ENCODE data around the gene ACTRT2.

ACTRT2 gene

DNA sequence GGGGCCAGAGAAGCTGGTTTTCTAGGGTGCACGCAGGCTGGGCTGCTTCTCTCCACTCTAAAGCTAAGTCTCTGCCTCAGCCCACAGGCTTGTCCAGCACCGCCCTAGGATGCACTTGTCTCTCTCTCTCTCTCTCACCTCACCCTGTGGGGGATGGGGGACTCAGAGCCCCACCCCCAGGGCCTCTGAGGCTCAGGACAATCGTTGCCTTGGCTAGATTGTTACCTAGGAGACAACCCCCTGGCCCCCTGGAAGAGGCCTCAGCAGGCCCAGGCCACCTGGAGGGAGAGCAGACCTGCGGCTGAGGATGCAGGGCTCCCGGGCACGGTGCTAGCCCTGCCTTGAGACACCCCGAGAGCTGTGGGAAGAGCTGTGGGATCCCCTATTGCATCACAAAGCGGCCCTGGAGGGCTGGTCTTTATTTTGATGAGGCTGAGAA, at the start of gene ACTRT2:
TSS of gene ACTRT2 (plus strand) at position 235 of the 439 bp plus-strand sequence. CDS start 220 bp downstream, outside the sequence.
- no peak for DNase-seq

DNA sequence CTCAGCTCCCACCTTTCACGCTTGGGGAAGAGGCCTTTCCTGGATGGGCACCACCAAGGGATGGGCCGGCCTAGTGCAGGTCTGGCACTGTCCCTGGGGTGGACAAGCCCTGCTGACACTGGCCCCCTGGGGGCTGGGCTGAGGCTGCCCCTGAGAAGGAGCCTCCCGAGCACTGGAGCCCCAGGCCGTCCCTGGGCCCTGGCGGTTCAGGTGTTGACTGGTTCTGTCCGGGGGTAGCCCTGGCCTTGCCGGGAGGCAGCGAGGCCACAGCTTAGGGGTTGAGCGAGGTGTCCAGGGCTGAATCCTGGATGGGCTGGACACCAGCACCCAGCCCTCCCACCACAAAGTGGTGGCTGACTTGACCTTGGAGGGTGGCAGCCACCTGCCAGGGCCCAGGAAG, 49.7 kb upstream of the ACTRT2 start:
- DNase-seq: no peak

DNA sequence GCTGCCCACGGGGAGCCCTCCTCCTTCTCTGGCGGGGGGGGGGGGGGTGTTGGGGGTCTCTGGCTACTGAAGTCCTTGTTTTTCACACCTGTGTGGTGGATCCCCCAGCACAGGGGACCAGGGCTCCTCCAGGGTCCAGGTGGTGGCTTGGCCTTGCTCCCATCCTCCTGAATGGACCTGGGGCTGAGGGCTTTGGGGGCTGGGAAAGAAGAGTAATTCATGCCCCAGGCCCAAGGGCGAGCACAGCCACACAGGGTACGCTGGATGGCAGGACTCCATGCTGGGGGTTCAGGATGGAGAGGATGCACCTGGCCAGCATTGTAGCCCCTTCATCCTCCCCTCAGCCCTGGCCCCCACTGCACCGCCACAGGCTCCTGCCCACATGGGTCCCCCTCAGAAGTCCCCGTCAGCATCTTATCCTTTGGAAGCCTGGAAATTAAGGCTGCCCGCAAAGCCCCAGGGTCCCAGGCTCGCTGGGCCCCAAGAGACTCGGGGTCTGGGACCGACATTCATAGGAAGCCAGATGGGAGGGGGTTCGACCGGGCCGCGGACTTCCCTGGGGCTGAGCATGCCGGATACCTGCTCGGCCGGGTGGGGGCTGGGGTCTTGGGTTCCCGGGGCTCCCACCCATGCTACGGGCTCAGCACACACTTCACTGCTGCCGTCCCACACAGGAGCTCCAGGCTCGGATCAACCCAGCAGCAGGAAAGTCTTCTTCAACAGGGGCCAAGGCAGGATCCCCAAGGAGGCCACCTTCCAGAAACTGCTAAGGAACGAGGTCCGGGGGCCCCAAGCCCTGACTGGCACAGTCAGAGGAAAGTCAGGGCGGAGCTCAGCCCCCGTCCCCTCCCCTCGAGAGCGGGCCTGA, 49.0 kb upstream of the ACTRT2 start:
- no peak for DNase-seq

DNA sequence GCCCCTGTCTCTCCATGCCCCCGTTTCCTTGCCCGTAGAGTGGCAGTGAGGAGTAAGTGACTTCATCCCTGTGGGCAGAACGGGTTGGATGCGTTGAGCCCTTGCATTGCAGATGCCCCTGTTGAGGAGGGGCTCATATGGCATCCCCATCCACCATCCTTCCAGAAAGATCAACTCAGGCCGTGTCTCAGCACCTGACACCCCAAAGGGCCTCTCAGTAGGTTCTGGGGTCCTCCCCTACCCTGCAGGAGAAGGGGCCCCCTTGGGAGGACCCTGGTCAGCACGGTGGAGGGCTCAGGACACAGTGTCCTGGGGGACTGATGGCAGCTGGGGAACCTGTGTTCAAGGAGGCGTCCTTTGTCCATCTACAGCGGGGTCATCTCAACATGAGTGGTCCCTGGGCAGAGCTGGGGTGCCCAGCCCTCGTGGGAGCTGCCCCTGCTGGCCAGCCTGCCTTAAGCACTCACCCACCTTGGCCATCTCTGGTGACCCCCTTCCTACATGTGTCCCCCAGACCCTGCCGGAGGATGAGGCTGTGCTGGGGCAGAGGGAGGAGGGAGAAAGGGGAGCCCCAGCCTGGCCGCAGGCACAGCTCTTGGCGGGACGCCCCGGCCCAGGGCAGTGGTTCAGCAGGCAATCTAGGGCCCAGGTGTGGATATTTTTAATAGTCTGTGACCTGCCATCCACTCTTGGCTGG, 48.2 kb upstream of the ACTRT2 start:
- DNase-seq: no peak

DNA sequence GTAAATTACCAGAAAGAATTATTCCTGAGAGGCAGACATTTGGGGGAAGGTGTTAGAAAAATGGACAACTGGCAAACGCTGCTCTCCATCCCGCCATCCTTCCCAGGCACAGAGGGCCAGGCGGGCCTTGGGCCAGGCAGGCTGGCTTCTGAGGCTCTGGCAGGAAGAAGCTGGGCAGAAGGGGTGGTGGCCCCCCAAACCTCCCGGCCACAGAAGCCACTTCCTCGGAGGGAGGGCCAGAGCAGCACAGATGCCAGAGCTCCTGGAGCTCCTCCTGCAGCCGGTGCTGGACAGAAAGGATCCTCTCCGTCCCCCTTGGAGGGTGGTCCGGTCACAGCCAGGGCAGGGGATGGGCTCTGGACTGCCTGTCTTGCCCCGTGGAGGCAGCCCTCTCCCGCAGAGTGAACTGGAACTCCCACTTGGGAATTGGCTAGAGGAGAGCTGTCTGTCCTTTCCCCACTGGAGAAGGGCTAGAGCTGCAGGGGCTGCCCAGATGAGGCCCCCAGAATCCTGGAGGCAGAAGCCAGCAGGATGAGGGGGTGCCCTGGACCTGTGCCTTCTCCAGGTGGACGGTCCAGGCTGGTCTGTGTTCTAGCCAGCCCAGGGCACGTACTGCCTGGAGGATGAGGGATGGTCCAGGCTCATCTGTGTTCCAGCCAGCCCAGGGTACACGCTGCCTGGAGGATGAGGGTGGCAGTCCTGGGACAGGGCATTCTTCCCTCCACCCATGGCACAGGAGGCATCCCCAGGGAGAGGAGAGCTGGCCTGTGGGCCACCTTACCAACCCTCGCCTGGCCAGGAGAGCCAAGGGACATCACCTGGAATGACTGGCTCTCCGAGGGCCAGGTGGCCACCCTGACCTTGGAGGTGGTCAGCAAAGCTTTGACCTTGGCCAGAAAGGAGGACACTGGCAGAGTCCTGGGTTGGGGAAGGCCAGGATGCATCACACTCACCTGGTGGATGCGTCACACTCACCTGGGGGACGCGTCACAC, 47.4 kb upstream of the ACTRT2 start:
- DNase-seq: no peak

DNA sequence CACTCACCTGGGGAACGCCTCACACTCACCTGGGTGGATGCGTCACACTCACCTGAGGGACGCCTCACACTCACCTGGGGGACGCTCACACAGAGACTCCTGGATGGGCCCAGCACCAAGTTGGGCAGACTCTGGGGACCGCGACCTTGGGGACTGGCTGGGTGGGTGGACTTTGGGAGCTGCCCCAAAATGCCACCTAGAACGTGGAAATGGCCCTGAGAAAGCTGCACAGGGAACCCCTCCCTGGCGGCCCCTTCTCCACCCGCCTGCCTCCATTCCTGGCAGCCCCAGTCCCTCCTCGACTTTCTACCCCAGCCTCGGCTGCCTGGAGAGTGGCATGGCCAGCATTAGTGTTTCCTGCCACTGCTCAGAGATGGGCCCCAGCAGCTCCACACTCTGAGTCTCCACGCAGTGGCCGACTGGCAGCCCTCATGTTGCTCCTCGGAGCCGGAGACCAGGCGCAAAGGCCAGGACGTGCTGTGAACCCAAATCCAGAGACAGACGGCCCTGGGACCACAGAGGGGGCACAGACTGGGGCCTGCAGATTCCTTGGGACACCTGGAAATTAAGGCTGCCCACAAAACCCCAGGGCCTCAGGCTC, 46.5 kb upstream of the ACTRT2 start:
- DNase-seq: no peak

DNA sequence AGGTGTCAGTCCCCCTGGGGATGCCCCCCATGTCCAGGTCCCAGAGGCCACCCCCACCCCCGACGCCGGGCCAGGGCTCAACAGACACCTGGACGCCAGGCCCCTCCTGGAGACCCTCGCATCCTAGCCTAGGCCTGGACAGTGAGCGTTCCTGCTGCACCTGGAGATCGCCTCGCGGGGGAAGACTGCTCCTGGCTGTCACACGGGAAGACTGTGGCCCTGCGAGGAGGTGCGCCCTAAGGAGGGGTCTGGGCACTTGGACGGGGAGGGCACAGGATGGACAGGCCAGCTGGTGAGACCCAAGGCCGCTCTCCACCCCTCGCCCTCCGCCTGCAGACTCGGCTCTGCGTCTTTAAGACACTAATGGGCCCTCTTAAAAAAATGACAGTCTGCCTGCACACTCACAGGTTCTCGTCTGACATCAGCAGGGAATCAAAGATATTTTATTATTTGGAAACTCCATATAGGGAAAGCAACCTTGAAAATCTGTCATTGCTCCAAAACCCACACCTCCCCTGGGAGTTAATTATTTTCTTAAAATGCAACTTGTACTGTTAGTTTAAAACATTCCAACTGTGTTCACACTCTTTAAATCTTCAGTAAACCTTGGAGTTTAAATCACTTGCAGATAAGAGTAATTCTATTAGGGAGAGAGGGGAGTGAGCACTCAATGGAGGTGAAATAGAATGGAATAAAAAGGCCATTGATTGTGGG, 45.6 kb upstream of the ACTRT2 start:
- DNase-seq: no peak

DNA sequence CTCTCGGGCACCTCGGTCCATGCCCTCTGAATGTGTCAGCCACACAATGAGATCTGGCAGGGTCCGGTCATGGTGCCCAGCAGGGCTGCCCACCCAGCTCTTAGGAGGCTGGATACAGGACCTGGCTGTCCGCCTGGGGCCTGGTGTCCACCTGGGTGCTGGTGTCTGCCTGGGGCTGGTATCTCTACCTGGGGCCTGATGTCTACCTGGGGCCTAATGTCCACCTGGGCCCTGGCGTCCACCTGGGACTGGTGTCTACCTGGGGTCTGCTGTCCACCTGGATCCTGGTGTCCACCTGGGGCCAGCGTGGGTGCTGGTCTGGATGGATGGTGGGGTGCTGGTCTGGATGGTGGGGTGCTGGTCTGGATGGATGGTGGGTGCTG, 45.1 kb upstream of the ACTRT2 start:
- DNase-seq: no peak

DNA sequence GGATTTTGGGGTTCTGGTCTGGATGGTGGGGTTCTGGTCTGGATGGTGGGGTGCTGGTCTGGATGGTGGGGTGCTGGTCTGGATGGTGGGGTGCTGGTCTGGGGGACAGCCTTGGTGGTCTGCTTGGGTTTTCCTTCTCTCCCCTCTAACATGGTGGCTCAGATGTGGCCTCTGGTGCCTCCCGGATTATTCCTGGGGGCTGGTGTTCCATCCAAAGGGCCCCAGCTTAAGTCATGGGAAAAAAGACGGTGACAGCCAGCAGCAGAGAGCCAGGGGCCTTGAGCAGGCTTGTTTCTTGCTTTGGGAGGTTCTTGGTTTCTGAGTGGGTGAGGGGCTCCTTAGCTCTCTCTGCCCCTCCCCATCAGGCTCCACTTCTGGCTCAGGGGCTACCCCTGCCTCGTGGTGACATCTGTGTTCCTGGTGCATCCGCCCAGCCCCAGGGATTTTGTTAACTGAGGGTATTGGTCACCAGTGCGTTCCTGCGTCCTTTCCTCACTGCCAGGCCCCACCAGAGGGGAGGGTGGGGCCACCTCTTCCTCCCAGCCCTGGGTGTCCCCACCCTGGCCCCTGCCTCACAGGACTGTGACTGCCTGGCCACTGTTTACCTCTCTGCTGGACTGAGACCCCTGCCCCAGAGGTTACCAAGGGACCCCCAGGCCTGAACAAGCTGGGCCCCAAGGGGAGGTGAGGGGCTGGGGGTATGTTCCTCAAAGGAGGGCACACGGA, 43.2 kb upstream of the ACTRT2 start:
- no peak for DNase-seq

DNA sequence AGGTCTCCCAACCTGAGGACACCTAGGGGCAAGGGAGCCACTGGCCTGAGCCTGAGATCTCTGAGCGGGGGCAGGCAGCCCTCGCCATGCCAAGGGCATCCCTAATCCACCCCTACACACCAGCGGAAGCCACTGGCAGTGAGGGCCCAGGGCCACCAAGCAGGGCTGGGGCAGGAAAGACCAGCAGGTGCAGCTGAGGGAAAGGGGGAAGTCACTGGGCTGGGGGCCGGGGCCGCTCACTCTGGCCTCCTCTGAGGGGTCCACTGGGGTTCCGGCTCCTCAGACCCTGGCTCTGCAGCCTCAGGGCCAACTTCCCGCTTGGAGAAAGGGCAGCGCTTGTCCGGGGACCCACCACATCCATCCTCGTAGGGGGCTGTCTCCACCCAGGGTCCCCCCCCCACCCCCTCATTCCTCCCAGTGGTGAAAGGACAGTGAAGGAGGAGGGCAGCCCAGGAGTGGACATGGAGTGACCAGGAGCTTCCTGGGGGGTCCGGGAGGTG, 42.5 kb upstream of the ACTRT2 start:
- no peak for DNase-seq

DNA sequence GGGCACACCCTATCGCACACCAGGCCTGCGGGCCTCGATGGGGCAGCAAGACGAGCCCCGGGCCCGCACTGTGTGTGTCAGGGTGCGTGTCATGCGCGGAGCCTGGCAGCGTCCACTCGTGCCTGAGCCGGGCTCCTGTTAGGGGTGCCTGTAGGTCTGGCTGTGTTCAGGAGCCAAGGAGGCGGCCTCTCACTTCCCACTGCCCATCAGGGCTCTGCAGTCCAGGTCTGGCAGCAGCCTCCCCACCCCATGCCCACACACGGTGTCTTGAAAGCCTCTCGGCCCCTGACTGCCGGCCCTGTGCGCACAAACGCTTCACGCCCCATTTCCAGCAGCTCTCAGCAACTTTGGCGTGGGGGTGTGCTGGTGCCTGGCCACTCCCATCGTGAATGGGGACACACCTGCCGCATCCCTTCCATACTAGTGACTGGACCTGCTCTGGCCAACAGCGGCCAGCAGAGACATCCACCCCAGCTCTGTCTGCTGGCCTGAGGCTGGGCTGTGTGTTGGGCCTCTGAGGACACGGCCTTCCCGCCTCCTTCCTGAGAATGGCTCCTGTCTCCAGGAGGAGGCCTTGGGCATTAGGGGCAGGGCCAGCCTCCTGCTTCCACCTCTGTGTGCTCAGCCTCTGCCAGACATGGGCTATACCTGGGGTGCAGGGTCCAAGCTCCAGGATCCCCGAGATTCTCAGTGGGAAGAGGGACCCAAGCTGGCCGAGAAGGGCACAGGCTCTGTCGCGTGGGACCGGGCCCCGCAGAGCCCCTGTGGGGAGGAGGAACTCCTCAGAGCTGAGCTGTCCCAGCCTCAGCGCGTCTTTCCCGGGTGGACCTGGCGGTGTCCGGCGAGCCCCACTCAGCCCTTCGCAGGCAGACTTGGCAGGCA, 41.8 kb upstream of the ACTRT2 start:
- no peak for DNase-seq

DNA sequence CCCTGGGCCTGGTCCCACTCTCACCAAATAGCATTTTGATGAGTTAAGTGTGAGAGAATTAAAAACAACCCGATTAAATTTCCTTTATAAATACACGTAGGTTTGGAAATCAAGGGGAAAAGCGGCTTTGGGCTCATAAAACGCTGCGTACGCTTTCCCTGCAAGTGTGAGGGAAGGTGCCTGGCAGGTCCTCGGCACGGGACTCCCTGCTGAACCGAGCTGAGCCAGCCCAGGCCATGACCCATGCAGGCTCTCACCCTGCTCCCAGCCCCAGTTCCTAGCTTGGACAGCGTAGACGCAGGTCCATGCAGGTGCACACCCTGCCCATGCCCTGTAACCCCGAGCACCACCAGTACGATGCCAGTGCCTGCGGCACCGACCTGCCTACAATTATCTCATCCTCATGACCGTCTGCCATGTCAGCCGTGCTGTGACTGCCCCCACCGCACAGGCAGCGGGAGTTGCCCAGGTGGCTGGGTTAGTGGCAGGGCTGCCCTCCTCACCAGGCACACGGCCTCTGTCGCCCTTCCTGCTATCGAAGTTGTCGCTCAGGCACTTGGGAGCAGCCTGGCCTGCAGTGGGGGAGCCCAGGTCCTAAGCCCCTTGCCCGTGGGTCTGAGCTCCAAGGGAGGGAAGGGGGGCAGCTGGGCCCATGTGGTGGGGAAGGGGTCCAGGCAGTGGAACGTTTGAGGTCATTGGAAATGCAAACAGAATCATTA, 41.0 kb upstream of the ACTRT2 start:
- DNase-seq: no peak

DNA sequence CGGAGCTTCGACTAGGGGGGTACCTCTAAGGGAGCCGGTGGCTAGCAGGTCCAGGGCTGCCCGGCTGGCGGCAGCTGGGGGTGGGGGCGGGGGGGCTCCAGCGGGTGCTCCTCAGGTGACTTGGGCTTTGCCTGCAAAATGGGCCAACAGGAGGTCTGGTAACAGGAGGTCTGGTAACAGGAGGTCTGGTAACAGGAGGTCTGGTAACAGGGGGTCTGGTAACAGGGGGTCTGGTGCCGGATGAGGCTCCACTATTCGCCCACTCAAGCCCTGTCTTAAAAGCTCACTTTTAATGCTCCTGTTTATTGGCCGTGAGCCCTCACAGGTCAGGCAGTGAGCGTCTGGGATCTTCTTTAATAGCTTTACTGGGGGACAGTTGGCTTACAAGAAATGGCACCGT, 40.4 kb upstream of the ACTRT2 start:
- no peak for DNase-seq

DNA sequence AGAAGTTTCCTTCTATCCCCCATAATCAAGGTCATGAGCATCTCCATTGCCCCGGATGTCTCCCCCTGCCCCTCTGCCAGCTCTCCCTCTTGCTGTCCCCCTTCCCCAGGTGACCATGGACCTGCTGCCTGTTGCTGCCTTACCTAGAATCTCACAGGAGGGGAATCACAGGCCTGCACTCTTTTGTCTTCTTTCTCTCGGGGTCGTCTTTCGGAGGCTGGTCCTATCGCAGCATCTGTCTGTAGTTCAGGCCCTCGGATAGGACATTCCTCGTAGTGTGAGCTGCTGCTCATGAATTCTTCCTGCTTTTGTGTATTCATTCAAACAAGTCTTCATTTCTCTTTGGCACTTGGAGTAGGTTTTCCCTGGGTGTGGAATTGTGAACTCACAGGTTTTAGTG, 39.9 kb upstream of the ACTRT2 start:
- no peak for DNase-seq

DNA sequence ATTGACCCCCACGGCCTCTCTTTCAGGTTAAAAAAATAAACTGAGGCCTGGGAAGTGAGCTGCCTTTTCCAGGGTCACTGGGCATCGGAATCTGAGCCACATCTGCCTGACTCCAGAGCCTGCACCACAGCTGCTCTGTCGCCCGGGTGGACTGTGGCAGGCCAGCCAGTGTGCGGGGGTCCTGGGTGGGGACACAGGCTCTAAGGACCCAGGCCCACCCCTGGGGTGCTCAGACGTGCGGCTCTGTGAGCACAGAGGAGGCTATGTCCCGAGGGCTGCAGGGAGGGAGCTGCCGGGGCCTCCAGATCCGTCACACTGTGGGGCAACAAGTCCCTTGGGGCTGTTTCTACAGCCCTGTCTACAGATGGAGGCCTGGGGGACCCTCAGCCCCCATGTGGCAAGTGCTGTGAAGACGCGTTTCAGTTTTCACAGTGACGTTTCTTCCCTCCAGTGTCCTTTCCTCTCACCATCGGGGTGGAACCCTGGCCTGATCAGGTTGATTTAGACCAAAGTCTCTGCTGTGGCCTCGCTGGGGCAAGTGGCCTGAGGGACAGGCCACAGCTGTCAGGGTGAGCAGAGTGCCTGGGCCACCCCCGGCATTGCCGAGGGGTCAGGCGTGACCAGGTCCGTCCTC, 39.2 kb upstream of the ACTRT2 start:
- no peak for DNase-seq

DNA sequence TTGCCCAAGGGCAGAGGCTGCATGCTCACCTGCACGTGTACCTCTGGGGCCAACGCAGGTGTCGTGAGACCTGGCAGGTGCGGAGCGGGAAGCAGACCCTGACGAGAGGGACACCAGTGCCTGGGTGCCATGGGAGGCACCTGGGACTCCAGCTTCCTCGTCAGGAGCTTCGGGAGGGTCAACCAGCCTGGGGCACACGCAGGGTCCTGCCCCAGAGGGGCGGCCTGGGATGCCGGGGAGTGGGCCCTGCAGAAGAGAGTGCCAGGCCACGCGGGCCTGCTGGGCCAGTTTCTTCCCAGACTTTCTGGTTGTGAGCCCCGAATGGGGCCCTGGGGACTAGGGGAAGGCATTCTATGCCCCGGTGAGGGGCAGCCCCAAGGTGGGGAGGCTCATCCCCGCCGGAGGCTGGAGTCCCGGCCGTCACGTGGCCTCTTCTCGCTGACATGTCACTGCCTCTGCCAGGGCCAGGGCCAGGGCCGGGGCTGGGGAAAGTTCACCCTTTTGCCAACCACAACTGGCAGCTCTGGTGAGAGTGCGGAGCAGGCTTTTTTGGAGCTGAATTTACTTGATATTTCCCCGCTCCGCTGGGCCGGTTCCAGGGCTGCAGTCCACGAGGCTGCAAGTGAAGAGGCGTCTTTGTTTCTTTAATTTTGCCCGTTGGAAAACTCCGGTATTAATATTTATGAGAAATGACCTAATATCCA, 38.5 kb upstream of the ACTRT2 start:
- no peak for DNase-seq

DNA sequence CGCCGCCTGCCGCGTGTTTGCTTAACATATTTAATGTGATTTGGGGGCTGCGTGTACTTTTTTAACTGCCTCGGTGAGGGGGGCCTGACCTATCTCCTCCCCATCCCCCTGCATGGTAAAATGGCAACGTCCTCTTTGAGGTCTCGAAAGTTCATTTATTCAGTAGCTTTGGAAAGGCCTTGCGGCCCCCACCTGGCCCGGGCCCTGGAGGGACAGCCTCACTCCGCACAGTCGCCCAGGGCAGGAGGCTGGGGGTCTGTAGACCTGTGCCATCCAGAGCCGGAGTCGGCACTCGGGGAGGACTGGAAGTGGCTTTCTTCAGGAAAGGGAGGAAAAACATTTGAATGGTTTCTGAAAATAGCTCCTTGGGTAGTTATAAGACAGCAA, 38.0 kb upstream of the ACTRT2 start:
- no peak for DNase-seq

All from Kasumi-1 (cell line).